ENCODE results near the gene YY1.

DNA sequence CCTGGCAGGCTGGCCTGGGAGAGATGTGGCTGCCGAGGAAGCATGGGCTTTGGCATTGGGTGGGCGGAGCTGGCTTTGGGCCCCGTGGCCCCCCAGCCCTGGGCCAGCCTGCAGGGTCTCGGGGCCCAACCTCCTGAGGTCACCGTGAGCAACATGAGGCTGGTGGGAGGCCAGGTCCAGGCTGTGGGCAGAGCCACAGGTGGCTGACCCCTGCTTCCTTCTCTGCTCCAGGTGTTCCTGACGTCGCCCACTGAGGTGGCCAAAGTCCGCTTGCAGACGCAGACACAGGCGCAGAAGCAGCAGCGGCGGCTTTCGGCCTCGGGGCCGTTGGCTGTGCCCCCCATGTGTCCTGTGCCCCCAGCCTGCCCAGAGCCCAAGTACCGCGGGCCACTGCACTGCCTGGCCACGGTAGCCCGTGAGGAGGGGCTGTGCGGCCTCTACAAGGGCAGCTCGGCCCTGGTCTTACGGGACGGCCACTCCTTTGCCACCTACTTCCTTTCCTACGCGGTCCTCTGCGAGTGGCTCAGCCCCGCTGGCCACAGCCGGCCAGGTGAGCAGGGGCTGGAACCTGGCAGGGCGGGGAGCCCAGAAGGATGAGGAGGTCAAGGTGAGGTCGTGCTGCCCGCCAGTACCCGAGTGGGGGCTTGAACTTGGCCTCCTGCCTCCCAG lies 89.7 kb downstream of the YY1 start:
- TF ChIP-seq TAF1 (IDR thresholded peaks at IDR 0.05; ENCODE audit: borderline replicate concordance, insufficient read depth, low read length) (no peak), POLR2AphosphoS5 (IDR thresholded peaks at IDR 0.05; ENCODE audit: low read depth, low read length) (no peak), SIN3A (IDR thresholded peaks at IDR 0.05; ENCODE audit: borderline replicate concordance, insufficient read depth, low read length) (no peak)

Measured in PFSK-1 (cell line).